Thyroid gland (tissue), 4 donors: Measurements from ENCODE around the gene TSEN34.

Experiments
- POLR2A ChIP-seq, 2 donors: fragments of 450-650 bp; IDR thresholded peaks; one replicate each; pipeline ENCODE4 v1.6.1; 2017; ENCODE audit warnings: antibody characterized with exemption in 2 of 2, mild to moderate bottlenecking in 2 of 2, moderate library complexity in 1 of 2
- TF ChIP-seq, protein P1 (sequence below), 6 experiments: fragments of 200-600 bp in 3 of 6; fragments of 450-650 bp in 3 of 6; sonication (generic) in 3 of 6; IDR thresholded peaks; one replicate each; pipeline ENCODE4 v1.5.1; 2016 to 2019; ENCODE audit warnings: antibody characterized with exemption in 6 of 6, mild to moderate bottlenecking in 2 of 6, inconsistent platforms in 1 of 6, moderate library complexity in 1 of 6

DNA sequence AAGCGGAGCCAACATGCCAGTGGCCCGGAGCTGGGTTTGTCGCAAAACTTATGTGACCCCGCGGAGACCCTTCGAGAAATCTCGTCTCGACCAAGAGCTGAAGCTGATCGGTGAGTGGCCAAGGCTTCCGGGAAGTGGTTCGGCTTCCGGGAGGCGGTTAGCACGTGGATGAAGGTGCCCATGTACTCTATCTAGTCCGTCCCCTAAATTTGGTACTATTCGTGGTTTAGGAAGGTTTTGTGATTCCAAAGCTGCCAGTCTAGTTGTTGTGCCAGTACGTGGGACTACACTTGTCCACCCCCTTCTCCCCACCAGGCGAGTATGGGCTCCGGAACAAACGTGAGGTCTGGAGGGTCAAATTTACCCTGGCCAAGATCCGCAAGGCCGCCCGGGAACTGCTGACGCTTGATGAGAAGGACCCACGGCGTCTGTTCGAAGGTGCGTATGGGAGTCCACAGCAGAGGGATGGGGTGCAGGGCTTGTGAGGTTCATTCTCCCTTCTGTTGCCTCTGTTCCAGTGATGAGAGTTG lies 10.1 kb downstream of the TSEN34 start:
- TF ChIP-seq POLR2A (IDR thresholded peaks at IDR 0.05) = no peak
- TF ChIP-seq, protein P1, sequence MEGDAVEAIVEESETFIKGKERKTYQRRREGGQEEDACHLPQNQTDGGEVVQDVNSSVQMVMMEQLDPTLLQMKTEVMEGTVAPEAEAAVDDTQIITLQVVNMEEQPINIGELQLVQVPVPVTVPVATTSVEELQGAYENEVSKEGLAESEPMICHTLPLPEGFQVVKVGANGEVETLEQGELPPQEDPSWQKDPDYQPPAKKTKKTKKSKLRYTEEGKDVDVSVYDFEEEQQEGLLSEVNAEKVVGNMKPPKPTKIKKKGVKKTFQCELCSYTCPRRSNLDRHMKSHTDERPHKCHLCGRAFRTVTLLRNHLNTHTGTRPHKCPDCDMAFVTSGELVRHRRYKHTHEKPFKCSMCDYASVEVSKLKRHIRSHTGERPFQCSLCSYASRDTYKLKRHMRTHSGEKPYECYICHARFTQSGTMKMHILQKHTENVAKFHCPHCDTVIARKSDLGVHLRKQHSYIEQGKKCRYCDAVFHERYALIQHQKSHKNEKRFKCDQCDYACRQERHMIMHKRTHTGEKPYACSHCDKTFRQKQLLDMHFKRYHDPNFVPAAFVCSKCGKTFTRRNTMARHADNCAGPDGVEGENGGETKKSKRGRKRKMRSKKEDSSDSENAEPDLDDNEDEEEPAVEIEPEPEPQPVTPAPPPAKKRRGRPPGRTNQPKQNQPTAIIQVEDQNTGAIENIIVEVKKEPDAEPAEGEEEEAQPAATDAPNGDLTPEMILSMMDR (IDR thresholded peaks at IDR 0.05) = no peak
